Esophagus squamous epithelium (tissue), 5 donors: Measurements from ENCODE around the gene THOC2. TPM values are rescaled to one million over a fixed set of nuclear protein-coding genes. Genes with fewer than 3 reads are reported as not detected.
"Not testable (repeated sequence)": the region's sequence is repeated elsewhere in the genome, so short reads cannot be mapped to it uniquely, and the experiment has no call there.

Source experiments
- DNase-seq: peaks from one replicate; lab custom pipeline; 2025; lab: John Stamatoyannopoulos, UW
- H3K27ac ChIP-seq, 4 donors: fragments of 200-600 bp; sonication (generic); one replicate each; pipeline ENCODE4 v1.5.1; 2016 to 2019; ENCODE audit warnings: mild to moderate bottlenecking in 1 of 4
- H3K27me3 ChIP-seq, 4 donors: fragments of 200-600 bp; sonication (generic); 1 replicate in 3 of 4; 2 replicates in 1 of 4; pipeline versions ENCODE4 v1.5.1 to v1.6.0; 2017 to 2021; ENCODE audit warnings: antibody characterized with exemption in 1 of 4
- H3K36me3 ChIP-seq, 3 donors: fragments of 200-600 bp; sonication (generic); one replicate each; pipeline ENCODE4 v1.5.1; 2016 to 2019
- H3K4me1 ChIP-seq, 3 donors: fragments of 200-600 bp; sonication (generic); one replicate each; pipeline ENCODE4 v1.5.1; 2017 to 2019
- H3K4me3 ChIP-seq, 4 donors: fragments of 200-600 bp; sonication (generic); 1 replicate in 3 of 4; 2 replicates in 1 of 4; pipeline ENCODE4 v1.5.1; 2016 to 2019; ENCODE audit warnings: mild to moderate bottlenecking in 2 of 4, moderate library complexity in 1 of 4
- H3K9me3 ChIP-seq, 3 donors: fragments of 200-600 bp; sonication (generic); one replicate each; pipeline ENCODE4 v1.5.1; 2016 to 2019
- CTCF ChIP-seq, 6 experiments: fragments of 450-650 bp in 4 of 6; fragments of 200-600 bp in 2 of 6; sonication (generic) in 2 of 6; IDR thresholded peaks; one replicate each; pipeline ENCODE4 v1.5.1; 2016 to 2019; ENCODE audit warnings: antibody characterized with exemption in 6 of 6, mild to moderate bottlenecking in 4 of 6, moderate library complexity in 4 of 6
- POLR2A ChIP-seq, 4 donors: fragments of 450-650 bp; IDR thresholded peaks; one replicate each; pipeline ENCODE4 v1.6.1; 2017; ENCODE audit warnings: antibody characterized with exemption in 4 of 4, mild to moderate bottlenecking in 4 of 4, moderate library complexity in 3 of 4
- WGBS, 2 donors: methylation state at CpG; one replicate each; pipeline ENCODE4 v1.1.5; 2018; 5-methylcytosine and 5-hydroxymethylcytosine counted together
- intact Hi-C: fragments of 100-400 bp; cut with DNase I; formaldehyde crosslinking; loops from one replicate; pipeline ENCODE4 v1.15.0; 2022
- total RNA-seq, 4 donors: library from RNA; depleted of rRNA; stranded (reverse); fragments of >200 nt; gene quantifications; one replicate each; pipeline ENCODE4 v1.1.0, GENCODE V29; 2016
- donor health status: DM: yes; HTN: yes; CAD: no.

THOC2 gene
- total RNA-seq, 4 donors from 2014 or later, result 36.4 to 108 (median 63.8) TPM

- Histone ChIP-seq H3K9me3 (no peaks in the 10 kb centered on the region), H3K4me3 (no peak overlapping the region), H3K4me1 (no peaks in the 10 kb centered on the region), H3K27me3 (no peaks in the 10 kb centered on the region), H3K27ac (no peak overlapping the region), H3K36me3 (no peaks in the 10 kb centered on the region)
- no peak for DNase-seq
- intact Hi-C loops, result no loop called here
- 78 to 91% methylated on average over 3 of the region's 3 CpGs for WGBS, 2 donors
- TF ChIP-seq POLR2A (IDR thresholded peaks at IDR 0.05), result no peak
- no peak for TF ChIP-seq CTCF (IDR thresholded peaks at IDR 0.05)
These were observed 7.7 kb upstream of the THOC2 start for GRCh38 chrX:123740536-123740935.

GRCh38 chrX:123740006-123740405 lies 7.2 kb upstream of the THOC2 start:
- intact Hi-C loops, result no loop called here
- Histone ChIP-seq H3K4me1 (no peaks in the 10 kb centered on the region), H3K9me3 (no peaks in the 10 kb centered on the region), H3K27me3 (no peaks in the 10 kb centered on the region), H3K27ac (no peak overlapping the region), H3K36me3 (no peaks in the 10 kb centered on the region), H3K4me3 (no peak overlapping the region)
- WGBS, 2 donors, result 17 to 30% methylated on average over 1 of the region's 1 CpG
- TF ChIP-seq POLR2A (IDR thresholded peaks at IDR 0.05), result no peak
- TF ChIP-seq CTCF (IDR thresholded peaks at IDR 0.05), result no peak
- no peak for DNase-seq

GRCh38 chrX:123739474-123739873 lies 6.6 kb upstream of the THOC2 start:
- H3K4me1 ChIP-seq, result no peaks in the 10 kb centered on the region
- H3K27me3 ChIP-seq, result no peaks in the 10 kb centered on the region
- no peaks in the 10 kb centered on the region for H3K9me3 ChIP-seq
- no peak overlapping the region for H3K27ac ChIP-seq
- no peaks in the 10 kb centered on the region for H3K36me3 ChIP-seq
- TF ChIP-seq CTCF (IDR thresholded peaks at IDR 0.05) (no peak), POLR2A (IDR thresholded peaks at IDR 0.05) (no peak)
- intact Hi-C loops, result no loop called here
- 51 to 52% methylated on average over 2 to 3 of the region's 3 CpGs for WGBS, 2 donors
- DNase-seq, result no peak
- no peak overlapping the region for H3K4me3 ChIP-seq

GRCh38 chrX:123738378-123738940 lies 5.6 kb upstream of the THOC2 start:
- no peak for DNase-seq
- Histone ChIP-seq H3K27me3 (no peaks in the 10 kb centered on the region), H3K4me1 (peaks cover 0 to under 1% (median 0%) of the 10 kb centered on the region in 3 donors), H3K9me3 (no peaks in the 10 kb centered on the region), H3K4me3 (no peak overlapping the region), H3K36me3 (no peaks in the 10 kb centered on the region), H3K27ac (no peak overlapping the region)
- intact Hi-C loops, result no loop called here
- 44 to 63% methylated on average over 5 to 10 of the region's 10 CpGs for WGBS, 2 donors
- TF ChIP-seq CTCF (IDR thresholded peaks at IDR 0.05) (no peak), POLR2A (IDR thresholded peaks at IDR 0.05) (no peak)

GRCh38 chrX:123736333-123736921 lies 3.6 kb upstream of the THOC2 start:
- intact Hi-C loops, result no loop called here
- 21 to 28% methylated on average over 2 of the region's 2 CpGs for WGBS, 2 donors
- Histone ChIP-seq H3K36me3 (no peaks in the 10 kb centered on the region), H3K4me3 (no peak overlapping the region), H3K4me1 (peaks cover 0 to 8% (median 0%) of the 10 kb centered on the region in 3 donors), H3K27ac (no peak overlapping the region), H3K9me3 (no peaks in the 10 kb centered on the region), H3K27me3 (no peaks in the 10 kb centered on the region)
- no peak for DNase-seq
- no peak for TF ChIP-seq POLR2A (IDR thresholded peaks at IDR 0.05)
- no peak for TF ChIP-seq CTCF (IDR thresholded peaks at IDR 0.05)

GRCh38 chrX:123735137-123735536 lies 2.3 kb upstream of the THOC2 start:
- WGBS, 2 donors, result no CpG with 5 or more reads among the region's 1 CpG
- intact Hi-C loops, H3K4me3 ChIP-seq, H3K9me3 ChIP-seq, H3K27ac ChIP-seq, H3K27me3 ChIP-seq, H3K36me3 ChIP-seq, DNase-seq: not testable (repeated sequence)
- peaks cover 0 to 21% (median 0%) of the 10 kb centered on the region in 3 donors for H3K4me1 ChIP-seq

- H3K4me3 ChIP-seq, H3K9me3 ChIP-seq, H3K27ac ChIP-seq, H3K27me3 ChIP-seq, DNase-seq, intact Hi-C loops, H3K36me3 ChIP-seq: not testable (repeated sequence)
- peaks cover 0 to 30% (median 0%) of the 10 kb centered on the region in 3 donors for H3K4me1 ChIP-seq
- no CpG with 5 or more reads among the region's 43 CpGs for WGBS, 2 donors
These were observed 1.2 kb upstream of the THOC2 start for GRCh38 chrX:123734079-123734478.
